Ishikawa (cell line): ENCODE data around the gene SRSF7.

Source experiments
- CEBPB ChIP-seq: IDR thresholded peaks from 2 replicates; pipeline ENCODE4 v1.6.1; 2012
- CREB1 ChIP-seq: IDR thresholded peaks from 2 replicates; pipeline ENCODE4 v1.6.1; 2012; ENCODE audit warnings: low read depth
- EGR1 ChIP-seq: IDR thresholded peaks from 2 replicates; pipeline ENCODE4 v1.6.1; 2012
- EP300 ChIP-seq: IDR thresholded peaks from 2 replicates; pipeline ENCODE4 v1.6.1; 2012; ENCODE audit warnings: borderline replicate concordance
- FOXM1 ChIP-seq: IDR thresholded peaks from 2 replicates; pipeline ENCODE4 v1.6.1; 2012; ENCODE audit warnings: low read depth, borderline replicate concordance
- MAX ChIP-seq: IDR thresholded peaks from 2 replicates; pipeline ENCODE4 v1.6.1; 2012
- NFIC ChIP-seq: IDR thresholded peaks from 2 replicates; pipeline ENCODE4 v1.6.1; 2012
- RAD21 ChIP-seq: IDR thresholded peaks from 2 replicates; pipeline ENCODE4 v1.6.1; 2012; ENCODE audit warnings: low read depth
- REST ChIP-seq: IDR thresholded peaks from 2 replicates; pipeline ENCODE4 v1.6.1; 2012; ENCODE audit warnings: low read depth, mild to moderate bottlenecking
- TAF1 ChIP-seq: IDR thresholded peaks from 2 replicates; pipeline ENCODE4 v1.6.1; 2012; ENCODE audit warnings: low read depth, mild to moderate bottlenecking
- TCF12 ChIP-seq: IDR thresholded peaks from 2 replicates; pipeline ENCODE4 v1.6.1; 2012; ENCODE audit warnings: low read depth
- TEAD4 ChIP-seq: IDR thresholded peaks from 2 replicates; pipeline ENCODE4 v1.6.1; 2012
- USF1 ChIP-seq: IDR thresholded peaks from 2 replicates; pipeline ENCODE4 v1.6.1; 2012
- YY1 ChIP-seq: IDR thresholded peaks from 2 replicates; pipeline ENCODE4 v1.6.1; 2012; ENCODE audit warnings: low read depth
- ZBTB7A ChIP-seq: IDR thresholded peaks from 2 replicates; pipeline ENCODE4 v1.6.1; 2012; ENCODE audit warnings: low read depth

The SRSF7 gene

GRCh38 chr2:38701542-38701941, 49.6 kb downstream of the SRSF7 start:
- TF ChIP-seq CEBPB (no peak), EGR1 (no peak), YY1 (no peak), TEAD4 (no peak), TAF1 (no peak), USF1 (no peak), REST (no peak), RAD21 (no peak), FOXM1 (no peak), EP300 (no peak), NFIC (no peak), CREB1 (no peak), ZBTB7A (no peak), MAX (no peak)

GRCh38 chr2:38700881-38701458, 50.2 kb downstream of the SRSF7 start:
- TF ChIP-seq TEAD4 (no peak), TAF1 (no peak), NFIC (no peak), MAX (no peak), REST (no peak), FOXM1 (no peak), TCF12 (no peak), EGR1 (no peak), CEBPB (no peak), ZBTB7A (no peak), RAD21 (no peak)

GRCh38 chr2:38700113-38700785, 50.9 kb downstream of the SRSF7 start:
- no peak for TF ChIP-seq EGR1
- no peak for TF ChIP-seq TCF12
- TF ChIP-seq REST, result no peak
- TF ChIP-seq TAF1, result no peak

- no peak for TF ChIP-seq REST
- TF ChIP-seq EGR1, result no peak
- TF ChIP-seq EP300, result no peak
- TF ChIP-seq CREB1, result no peak
- no peak for TF ChIP-seq YY1
- no peak for TF ChIP-seq TEAD4
Observed at GRCh38 chr2:38698467-38699003, 52.6 kb downstream of the SRSF7 start.
